ENCODE measurements around the gene RHOH.

The RHOH gene

DNA sequence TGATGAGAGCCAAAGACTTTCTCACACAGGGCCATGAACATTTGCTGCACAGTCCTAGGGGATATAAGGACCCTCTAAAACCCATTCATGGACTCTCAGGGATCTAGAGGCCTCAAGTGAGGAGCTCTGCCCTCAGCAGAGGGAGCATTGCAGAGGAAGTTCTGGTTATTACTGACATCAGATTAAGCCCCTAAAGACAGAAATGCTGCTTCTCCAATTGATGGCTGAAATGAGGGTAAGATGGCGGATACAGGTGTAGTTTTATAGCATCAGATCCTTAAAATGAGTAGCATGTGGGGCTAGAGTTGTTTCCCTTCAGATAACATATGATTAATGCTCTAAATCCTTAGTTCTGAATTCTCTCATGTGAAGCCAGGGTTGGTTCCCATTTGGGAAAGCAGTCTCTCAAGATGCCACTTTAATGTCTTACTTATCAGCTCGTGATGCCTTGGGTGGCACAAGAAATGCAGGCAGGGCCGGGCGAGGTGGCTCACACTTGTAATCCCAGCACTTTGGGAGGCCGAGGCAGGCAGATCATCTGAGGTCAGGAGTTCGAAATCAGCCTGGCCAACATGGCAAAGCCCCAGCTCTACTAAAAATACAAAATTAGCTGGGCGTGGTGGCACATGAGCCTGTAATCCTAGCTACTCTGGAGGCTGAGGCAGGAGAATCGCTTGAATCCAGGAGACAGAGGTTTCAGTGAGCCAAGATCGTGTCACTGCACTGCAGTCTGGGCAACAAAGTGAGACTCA lies 7.9 kb downstream of the RHOH start:
- DNase-seq (ENCODE audit: low read depth), result no peak

DNA sequence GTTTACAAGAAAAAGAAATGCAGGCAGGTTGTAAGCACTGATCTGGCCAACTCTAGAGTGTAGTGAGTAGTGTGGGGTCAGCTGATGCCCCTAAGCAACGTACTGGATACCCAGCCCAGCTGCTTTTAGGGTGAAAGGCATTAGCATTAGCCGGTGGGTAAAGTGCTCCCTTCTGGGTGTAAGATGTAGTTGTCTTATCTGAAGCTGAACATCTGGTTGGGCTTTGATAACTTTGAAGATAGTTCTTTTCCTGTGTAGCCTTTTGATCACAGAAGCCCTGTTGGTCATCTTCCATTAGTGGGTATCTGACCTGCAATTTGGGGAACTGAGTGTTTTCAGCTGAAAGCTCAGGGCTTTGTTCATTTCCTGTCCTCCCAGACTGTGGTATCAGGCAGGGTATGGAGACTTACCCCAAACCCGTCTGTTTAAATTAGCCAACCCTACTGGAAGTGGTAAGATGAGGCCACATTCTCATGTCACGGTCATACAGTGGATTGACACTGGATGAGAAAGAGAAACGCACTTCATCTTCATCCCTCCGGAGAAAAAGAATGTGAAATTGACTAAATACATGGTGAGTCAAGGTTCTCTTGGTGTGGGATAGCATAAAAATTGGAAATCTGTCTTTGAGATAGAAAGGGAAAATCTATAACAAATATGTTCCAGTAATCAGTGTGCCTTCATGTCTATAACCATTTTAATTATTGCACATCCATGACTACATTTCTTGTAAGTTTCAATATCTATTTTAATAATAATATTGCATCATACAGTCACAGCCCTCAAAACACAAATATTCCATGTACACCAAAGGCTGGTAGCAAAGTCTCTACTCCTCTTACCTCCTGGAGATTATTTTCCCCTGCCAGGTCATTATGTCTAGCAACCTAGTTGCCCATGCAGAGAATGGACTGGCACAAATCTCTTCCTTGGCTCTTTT lies 8.7 kb downstream of the RHOH start:
- no peak overlapping the region for H3K4me3 ChIP-seq (ENCODE audit: low read depth, low read length)
- TF ChIP-seq, protein P1, sequence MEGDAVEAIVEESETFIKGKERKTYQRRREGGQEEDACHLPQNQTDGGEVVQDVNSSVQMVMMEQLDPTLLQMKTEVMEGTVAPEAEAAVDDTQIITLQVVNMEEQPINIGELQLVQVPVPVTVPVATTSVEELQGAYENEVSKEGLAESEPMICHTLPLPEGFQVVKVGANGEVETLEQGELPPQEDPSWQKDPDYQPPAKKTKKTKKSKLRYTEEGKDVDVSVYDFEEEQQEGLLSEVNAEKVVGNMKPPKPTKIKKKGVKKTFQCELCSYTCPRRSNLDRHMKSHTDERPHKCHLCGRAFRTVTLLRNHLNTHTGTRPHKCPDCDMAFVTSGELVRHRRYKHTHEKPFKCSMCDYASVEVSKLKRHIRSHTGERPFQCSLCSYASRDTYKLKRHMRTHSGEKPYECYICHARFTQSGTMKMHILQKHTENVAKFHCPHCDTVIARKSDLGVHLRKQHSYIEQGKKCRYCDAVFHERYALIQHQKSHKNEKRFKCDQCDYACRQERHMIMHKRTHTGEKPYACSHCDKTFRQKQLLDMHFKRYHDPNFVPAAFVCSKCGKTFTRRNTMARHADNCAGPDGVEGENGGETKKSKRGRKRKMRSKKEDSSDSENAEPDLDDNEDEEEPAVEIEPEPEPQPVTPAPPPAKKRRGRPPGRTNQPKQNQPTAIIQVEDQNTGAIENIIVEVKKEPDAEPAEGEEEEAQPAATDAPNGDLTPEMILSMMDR (IDR thresholded peaks at IDR 0.05; ENCODE audit: control insufficient read depth, extremely low read depth, insufficient read depth), result no peak
- DNase-seq (ENCODE audit: low read depth), result no peak

More for the DNA sequence above, 7.9 kb downstream of the RHOH start:
- TF ChIP-seq, protein P1 (IDR thresholded peaks at IDR 0.05; ENCODE audit: control insufficient read depth, extremely low read depth, insufficient read depth), result no peak
- H3K4me3 ChIP-seq (ENCODE audit: low read depth, low read length), result no peak overlapping the region

DNA sequence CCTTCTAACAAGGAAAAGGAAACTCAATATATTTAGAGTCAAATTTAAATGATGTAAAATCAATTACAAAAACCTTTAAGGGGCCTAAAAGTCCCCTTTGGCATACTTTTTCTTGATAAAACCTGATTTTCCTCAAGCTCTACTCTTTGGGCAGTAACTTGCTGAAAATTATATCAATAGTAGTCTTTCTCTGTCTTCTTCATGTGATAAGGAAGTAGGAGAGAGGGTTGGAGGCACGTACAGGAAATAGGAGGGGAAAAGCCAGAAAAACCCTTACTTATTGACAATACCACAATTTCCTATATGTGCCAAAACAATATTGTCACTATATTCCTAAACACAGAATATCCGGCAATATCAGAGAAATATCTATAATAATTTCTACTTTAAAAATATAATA lies 9.6 kb downstream of the RHOH start:
- no peak overlapping the region for H3K4me3 ChIP-seq (ENCODE audit: low read depth, low read length)
- DNase-seq (ENCODE audit: low read depth), result no peak
- TF ChIP-seq, protein P1 (IDR thresholded peaks at IDR 0.05; ENCODE audit: control insufficient read depth, extremely low read depth, insufficient read depth), result no peak

DNA sequence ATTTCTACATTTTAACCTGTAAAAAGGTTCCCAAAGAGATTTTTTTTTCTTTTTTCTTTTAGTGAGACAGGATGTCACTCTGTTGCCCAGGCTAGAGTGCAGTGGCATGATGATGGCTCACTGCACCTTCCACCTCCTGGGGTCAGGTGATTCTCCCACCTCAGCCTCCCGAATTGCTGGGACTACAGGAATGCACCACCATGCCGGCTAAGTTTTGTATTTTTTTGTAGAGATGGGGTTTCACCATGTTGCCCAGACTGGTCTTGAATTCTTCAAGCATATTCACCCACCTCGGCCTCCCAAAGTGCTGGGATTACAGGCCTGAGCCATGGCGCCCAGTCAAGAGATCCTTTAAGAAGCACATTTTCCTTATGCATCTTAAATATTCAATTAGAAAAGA lies 12.6 kb downstream of the RHOH start:
- DNase-seq (ENCODE audit: low read depth), result no peak

DNA sequence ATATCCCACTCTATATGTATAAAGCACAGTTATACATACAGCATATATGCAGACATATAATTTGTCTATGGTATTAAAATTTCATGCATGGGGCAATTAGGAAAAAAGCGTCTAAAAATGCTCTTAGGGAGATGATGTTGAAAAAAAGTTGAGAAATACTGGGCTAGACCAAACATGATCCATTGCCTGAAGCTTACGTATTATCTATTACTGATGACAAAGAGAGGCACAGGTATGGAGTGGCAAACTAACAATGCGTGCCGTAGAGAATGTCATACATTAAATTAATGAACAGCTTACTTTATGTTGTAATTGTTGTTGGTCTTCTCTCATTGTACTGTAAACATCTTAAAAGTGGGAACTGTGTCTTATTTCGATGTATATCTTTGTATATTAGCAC lies 13.9 kb downstream of the RHOH start:
- TF ChIP-seq, protein P1 (IDR thresholded peaks at IDR 0.05; ENCODE audit: control insufficient read depth, extremely low read depth, insufficient read depth), result no peak
- no peak for DNase-seq (ENCODE audit: low read depth)
- H3K4me3 ChIP-seq (ENCODE audit: low read depth, low read length), result no peak overlapping the region

More for the DNA sequence above, 12.6 kb downstream of the RHOH start:
- no peak overlapping the region for H3K4me3 ChIP-seq (ENCODE audit: low read depth, low read length)
- TF ChIP-seq, protein P1 (IDR thresholded peaks at IDR 0.05; ENCODE audit: control insufficient read depth, extremely low read depth, insufficient read depth), result no peak

DNA sequence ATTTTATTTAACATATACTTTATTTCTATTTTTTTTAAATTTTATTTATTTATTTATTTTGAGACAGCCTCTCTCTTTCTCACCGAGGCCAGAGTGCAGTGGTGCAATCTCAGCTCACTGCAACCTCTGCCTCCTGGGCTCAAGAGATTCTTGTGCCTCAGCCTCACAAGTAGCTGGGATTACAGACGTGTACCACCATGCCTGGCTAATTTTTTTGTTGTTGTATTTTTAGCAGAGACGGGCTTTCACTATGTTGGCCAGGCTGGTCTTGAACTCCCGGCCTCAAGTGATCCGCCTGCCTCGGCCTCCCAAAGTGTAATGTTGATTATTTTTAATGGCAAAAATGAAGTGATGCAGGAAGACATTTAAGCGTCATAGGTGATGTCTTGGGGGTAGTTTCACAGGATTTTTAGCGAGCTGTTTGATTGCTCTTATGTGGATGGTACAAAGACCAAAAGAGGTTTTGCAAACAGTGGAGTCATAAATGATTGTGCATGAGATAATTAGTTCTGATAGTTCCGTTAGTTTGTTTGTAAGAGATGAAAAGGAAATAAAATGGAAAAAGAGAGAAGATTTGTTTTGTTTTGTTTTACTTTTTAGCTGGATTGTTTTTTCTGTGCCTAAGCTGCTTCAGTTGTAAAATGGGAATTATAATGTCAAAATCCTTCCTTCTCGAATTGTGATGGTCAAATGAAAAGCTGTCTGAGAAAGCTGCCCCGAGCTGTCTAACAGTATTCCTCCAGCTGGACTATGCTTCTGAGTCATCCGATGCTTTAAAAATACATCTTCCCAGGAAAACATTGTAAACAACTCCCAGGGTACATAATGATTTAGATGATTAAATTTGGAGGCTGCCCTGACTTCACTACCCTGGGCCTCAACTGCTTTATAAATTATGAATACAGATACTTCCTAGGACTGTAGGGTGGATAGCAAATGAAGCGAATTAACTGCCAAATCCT lies 14.7 kb downstream of the RHOH start:
- TF ChIP-seq, protein P1 (IDR thresholded peaks at IDR 0.05; ENCODE audit: control insufficient read depth, extremely low read depth, insufficient read depth), result no peak
- no peak for DNase-seq (ENCODE audit: low read depth)
- no peak overlapping the region for H3K4me3 ChIP-seq (ENCODE audit: low read depth, low read length)
